HL-60 (cell line): Measurements from ENCODE around the gene TRIP13.

Experiments used
- CTCF ChIP-seq: IDR thresholded peaks from one replicate; pipeline ENCODE4 v1.5.1; 2011; ENCODE audit warnings: low read length, control low read depth, inconsistent platforms; ENCODE audit not compliant: insufficient read depth
- REST ChIP-seq: IDR thresholded peaks from 2 replicates; pipeline ENCODE4 v1.6.1; 2012; ENCODE audit warnings: low read depth; ENCODE audit not compliant: insufficient replicate concordance

- TF ChIP-seq CTCF (no peak), REST (no peak)
Measured at GRCh38 chr5:872301-872700, 20.4 kb upstream of the TRIP13 start.
